Neural progenitor cell (in vitro differentiated cells): Measurements from ENCODE around the gene CRIP3. TPM values are rescaled to one million over a fixed set of nuclear protein-coding genes. Genes with fewer than 3 reads are reported as not detected.

ENCODE experiments used
- DNase-seq: peaks from one replicate; pipeline ENCODE4 v3.0.0-alpha.2; 2016; ENCODE audit warnings: low spot score
- H2AFZ ChIP-seq: fragments of 200-600 bp; sonication (generic); replicated peaks from 2 replicates; pipeline ENCODE4 v1.6.1; 2016; ENCODE audit warnings: antibody characterized with exemption
- H3F3A ChIP-seq: fragments of 200-600 bp; sonication (generic); 2 replicates; pipeline ENCODE4 v1.6.1; 2016; ENCODE audit warnings: antibody characterized with exemption, low read depth
- H3K27ac ChIP-seq: fragments of 200-600 bp; sonication (generic); 2 replicates; pipeline ENCODE4 v1.5.1; 2016; ENCODE audit warnings: mild to moderate bottlenecking
- H3K27me3 ChIP-seq: fragments of 200-600 bp; sonication (generic); 2 replicates; pipeline ENCODE4 v1.6.1; 2016; ENCODE audit warnings: mild to moderate bottlenecking, moderate library complexity
- H3K36me3 ChIP-seq: fragments of 200-600 bp; sonication (generic); 2 replicates; pipeline ENCODE4 v1.5.1; 2016
- H3K4me1 ChIP-seq: fragments of 200-600 bp; sonication (generic); 2 replicates; pipeline ENCODE4 v1.6.1; 2016; ENCODE audit warnings: mixed run types
- H3K4me2 ChIP-seq: fragments of 200-600 bp; sonication (generic); 2 replicates; pipeline ENCODE4 v1.6.1; 2016
- H3K4me3 ChIP-seq: fragments of 200-600 bp; sonication (generic); 2 replicates; pipeline ENCODE4 v1.5.1; 2016
- H3K79me2 ChIP-seq: fragments of 200-600 bp; sonication (generic); 2 replicates; pipeline ENCODE4 v1.6.1; 2016; ENCODE audit warnings: low read depth
- H3K9ac ChIP-seq: fragments of 200-600 bp; sonication (generic); 2 replicates; pipeline ENCODE4 v1.6.1; 2016
- H3K9me3 ChIP-seq: fragments of 200-600 bp; sonication (generic); 2 replicates; pipeline ENCODE4 v1.5.1; 2016; ENCODE audit warnings: low read depth
- H4K20me1 ChIP-seq: fragments of 200-600 bp; sonication (generic); 2 replicates; pipeline ENCODE4 v1.6.1; 2016; ENCODE audit warnings: low read depth
- H3K27ac Mint-ChIP-seq: 3 replicates; pipeline ENCODE4 v1.8.0; 2021; ENCODE audit warnings: mixed read lengths
- H3K27me3 Mint-ChIP-seq: 2 replicates; pipeline ENCODE4 v1.8.0; 2022; ENCODE audit warnings: low read depth, mild to moderate bottlenecking, inconsistent platforms, moderate library complexity, mixed read lengths; ENCODE audit not compliant: insufficient read depth
- H3K36me3 Mint-ChIP-seq: 3 replicates; pipeline ENCODE4 v1.8.0; 2021; ENCODE audit warnings: mixed read lengths
- H3K4me1 Mint-ChIP-seq: 3 replicates; pipeline ENCODE4 v1.8.0; 2021; ENCODE audit warnings: mixed read lengths
- H3K4me3 Mint-ChIP-seq: 3 replicates; pipeline ENCODE4 v1.8.0; 2021; ENCODE audit warnings: mild to moderate bottlenecking, moderate library complexity, mixed read lengths
- H3K9me3 Mint-ChIP-seq: 3 replicates; pipeline ENCODE4 v1.8.0; 2020; ENCODE audit warnings: mixed read lengths
- CTCF ChIP-seq: fragments of 200-600 bp; sonication (generic); IDR thresholded peaks from 2 replicates; pipeline ENCODE4 v1.5.1; 2017; ENCODE audit warnings: antibody characterized with exemption, mild to moderate bottlenecking
- EZH2 ChIP-seq: fragments of 200-600 bp; sonication (generic); IDR thresholded peaks from 2 replicates; pipeline ENCODE4 v1.6.1; 2017; ENCODE audit warnings: antibody characterized with exemption, mild to moderate bottlenecking, moderate library complexity
- EZH2phosphoT487 ChIP-seq: fragments of 200-600 bp; sonication (generic); IDR thresholded peaks from 2 replicates; pipeline ENCODE4 v1.6.1; 2017; ENCODE audit warnings: antibody characterized with exemption
- total RNA-seq: library from RNA; depleted of rRNA; stranded (reverse); fragments of >200 nt; gene quantifications from 2 replicates; pipeline ENCODE4 v1.2.3, GENCODE V29; 2015; ENCODE audit warnings: low replicate concordance

The CRIP3 gene
- total RNA-seq, 1 donor from 2014 or later = 21.3 TPM

- TF ChIP-seq EZH2phosphoT487 (no peak), CTCF (no peak), EZH2 (no peak)
- H3K36me3 Mint-ChIP-seq = no peaks in the 10 kb centered on the region
Measured at GRCh38 chr6:43291708-43292107, 16.9 kb downstream of the CRIP3 start.

GRCh38 chr6:43290905-43291355 lies 17.7 kb downstream of the CRIP3 start:
- no peak for DNase-seq
- Histone ChIP-seq H3K4me3 (no peak overlapping the region), H2AFZ (no peak overlapping the region), H3K9me3 (no peaks in the 10 kb centered on the region), H3K4me1 (no peaks in the 10 kb centered on the region), H3K27me3 (peaks cover 2% of the 10 kb centered on the region), H3K9ac (no peak overlapping the region), H3K27ac (no peak overlapping the region), H3K79me2 (no peaks in the 10 kb centered on the region), H4K20me1 (no peaks in the 10 kb centered on the region), H3K36me3 (no peaks in the 10 kb centered on the region), H3K4me2 (no peak overlapping the region), H3F3A (no peaks in the 10 kb centered on the region)
- Mint-ChIP-seq H3K27ac (no peak overlapping the region), H3K4me3 (no peak overlapping the region), H3K27me3 (peaks cover 2% of the 10 kb centered on the region), H3K36me3 (no peaks in the 10 kb centered on the region), H3K4me1 (peaks cover 6% of the 10 kb centered on the region), H3K9me3 (no peaks in the 10 kb centered on the region)
- TF ChIP-seq CTCF (no peak), EZH2 (no peak), EZH2phosphoT487 (no peak)

More at GRCh38 chr6:43291708-43292107, 16.9 kb downstream of the CRIP3 start:
- no peaks in the 10 kb centered on the region for H3K36me3 ChIP-seq
- DNase-seq = no peak
- H3F3A ChIP-seq = no peaks in the 10 kb centered on the region
- no peak overlapping the region for H3K4me2 ChIP-seq
- no peaks in the 10 kb centered on the region for H4K20me1 ChIP-seq
- H3K79me2 ChIP-seq = no peaks in the 10 kb centered on the region
- H3K9me3 ChIP-seq = no peaks in the 10 kb centered on the region
- no peak overlapping the region for H3K27ac Mint-ChIP-seq
- no peak overlapping the region for H3K27ac ChIP-seq
- H3K4me1 Mint-ChIP-seq = peaks cover 6% of the 10 kb centered on the region
- no peak overlapping the region for H3K4me3 Mint-ChIP-seq
- H3K9ac ChIP-seq = no peak overlapping the region
- no peaks in the 10 kb centered on the region for H3K27me3 ChIP-seq
- no peaks in the 10 kb centered on the region for H3K9me3 Mint-ChIP-seq
- no peaks in the 10 kb centered on the region for H3K4me1 ChIP-seq
- H3K4me3 ChIP-seq = no peak overlapping the region
- H2AFZ ChIP-seq = no peak overlapping the region
- peaks cover 5% of the 10 kb centered on the region for H3K27me3 Mint-ChIP-seq

- Mint-ChIP-seq H3K27ac (no peak overlapping the region), H3K4me1 (peaks cover 6% of the 10 kb centered on the region), H3K4me3 (no peak overlapping the region), H3K27me3 (peaks cover 2% of the 10 kb centered on the region), H3K36me3 (no peaks in the 10 kb centered on the region), H3K9me3 (no peaks in the 10 kb centered on the region)
- Histone ChIP-seq H3K36me3 (no peaks in the 10 kb centered on the region), H3K27me3 (peaks cover 7% of the 10 kb centered on the region), H3K9ac (no peak overlapping the region), H3K4me1 (no peaks in the 10 kb centered on the region), H3K4me3 (no peak overlapping the region), H2AFZ (no peak overlapping the region), H3K27ac (no peak overlapping the region), H3K4me2 (no peak overlapping the region), H3F3A (no peaks in the 10 kb centered on the region), H4K20me1 (no peaks in the 10 kb centered on the region), H3K79me2 (no peaks in the 10 kb centered on the region), H3K9me3 (no peaks in the 10 kb centered on the region)
- DNase-seq = no peak
- TF ChIP-seq CTCF = no peak
- no peak for TF ChIP-seq EZH2
- TF ChIP-seq EZH2phosphoT487 = no peak
Measured at GRCh38 chr6:43290339-43290904, 18.2 kb downstream of the CRIP3 start.
